Stimulated activated CD8-positive, alpha-beta memory T cell treated with anti-CD3 and anti-CD28 coated beads, Interleukin-7, amount 100 ng/mL, for 24 hours (primary cell): ENCODE results near the gene PRG3.
"Not testable (repeated sequence)": the region's sequence is repeated elsewhere in the genome, so short reads cannot be mapped to it uniquely, and the experiment has no call there.

Experiments used
- DNase-seq: peaks from one replicate; pipeline ENCODE4 v3.0.0-alpha.2; 2020; ENCODE audit warnings: low read depth

PRG3 gene

DNA sequence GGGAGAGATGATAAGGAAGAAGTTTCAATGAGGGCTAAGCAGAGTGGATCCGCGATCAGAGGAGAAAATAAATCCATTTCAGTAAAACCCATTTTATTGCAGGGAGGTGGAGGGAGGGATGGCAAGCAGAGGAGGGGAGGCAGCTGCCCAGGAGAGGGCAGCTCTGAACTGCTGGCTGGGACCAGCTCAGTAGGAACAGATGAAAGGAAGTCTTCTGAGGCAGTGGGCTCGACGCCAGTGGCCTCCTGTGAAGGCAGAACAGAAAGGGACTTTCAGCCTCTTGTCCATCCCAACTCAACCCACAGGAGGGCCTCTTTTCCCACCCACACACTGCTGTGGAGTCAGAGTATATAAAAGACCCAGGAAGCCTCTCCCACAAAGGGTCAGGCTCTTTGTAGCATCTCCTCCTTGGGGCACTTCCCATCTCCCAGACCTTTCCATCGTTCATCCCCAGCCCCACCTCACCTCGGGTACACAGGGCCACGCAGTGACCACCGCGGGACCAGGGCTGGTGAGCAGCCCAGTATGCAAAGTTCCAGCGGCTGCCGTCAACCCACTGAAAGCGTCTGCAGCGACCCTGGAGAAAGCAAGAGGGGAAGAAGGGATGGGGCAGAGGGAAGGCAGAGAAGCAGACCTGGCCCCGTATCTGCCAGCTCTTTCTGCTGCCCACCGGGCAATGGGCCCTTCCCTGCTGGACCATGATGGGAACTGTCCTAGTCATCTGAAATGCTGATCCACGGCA is 6.5 kb upstream of the PRG3 start:
- no peak for DNase-seq

DNA sequence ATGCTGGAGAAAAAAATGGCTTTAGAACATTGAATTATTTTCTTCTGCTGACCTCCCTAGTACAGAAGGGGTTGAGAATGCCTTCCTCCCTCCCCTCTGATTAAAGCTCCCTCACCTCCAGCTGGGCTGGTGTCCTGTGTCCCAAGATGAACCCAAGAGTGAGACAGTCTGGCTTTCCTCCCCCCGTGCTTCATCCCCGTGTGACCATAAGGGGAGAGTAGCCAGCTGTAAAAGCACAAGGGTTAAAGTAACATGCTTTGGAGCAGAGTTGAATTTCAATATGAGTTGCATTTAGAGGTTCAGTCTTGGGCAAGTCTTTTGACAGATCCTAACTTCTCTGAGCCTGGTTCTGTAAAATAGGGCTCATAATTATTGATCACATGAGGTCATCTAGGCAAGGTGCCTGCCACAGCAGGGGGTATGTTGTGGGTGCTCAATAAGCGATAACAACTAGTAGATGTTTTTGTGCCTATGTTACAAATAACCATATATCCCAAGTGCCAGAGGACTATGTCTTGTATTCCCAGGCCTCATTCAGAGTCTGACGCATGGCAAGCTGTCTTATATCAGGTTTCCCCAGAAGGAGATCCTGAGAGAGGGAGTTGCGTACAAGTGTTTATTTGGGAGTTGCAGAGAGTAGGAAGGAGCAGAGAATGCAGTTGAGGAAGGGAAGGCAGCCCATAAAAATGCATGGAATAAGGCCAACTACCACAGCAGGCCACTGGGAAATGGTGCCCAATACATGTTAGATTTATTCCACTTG is 5.4 kb upstream of the PRG3 start:
- no peak for DNase-seq

DNA sequence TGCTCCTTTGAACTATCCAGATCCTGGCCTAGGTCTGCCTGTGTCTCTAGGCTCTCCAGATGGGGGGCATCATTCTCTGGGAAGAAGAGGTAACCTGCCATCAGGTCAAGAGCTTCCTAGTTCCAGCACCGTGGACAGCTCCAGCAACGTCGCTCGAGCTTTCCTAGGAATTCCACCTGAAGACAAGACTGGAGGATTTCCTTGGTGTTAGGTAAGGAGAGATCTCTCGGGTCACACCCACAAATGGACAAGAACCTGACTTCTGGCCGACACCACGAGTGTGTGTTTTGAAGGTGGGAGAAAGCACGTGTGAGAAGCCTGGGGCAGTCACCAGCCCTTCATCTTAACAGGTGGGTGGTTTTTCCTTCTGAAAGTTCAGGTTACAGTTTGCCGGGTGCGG is 1.2 kb downstream of the PRG3 start:
- DNase-seq = no peak

DNA sequence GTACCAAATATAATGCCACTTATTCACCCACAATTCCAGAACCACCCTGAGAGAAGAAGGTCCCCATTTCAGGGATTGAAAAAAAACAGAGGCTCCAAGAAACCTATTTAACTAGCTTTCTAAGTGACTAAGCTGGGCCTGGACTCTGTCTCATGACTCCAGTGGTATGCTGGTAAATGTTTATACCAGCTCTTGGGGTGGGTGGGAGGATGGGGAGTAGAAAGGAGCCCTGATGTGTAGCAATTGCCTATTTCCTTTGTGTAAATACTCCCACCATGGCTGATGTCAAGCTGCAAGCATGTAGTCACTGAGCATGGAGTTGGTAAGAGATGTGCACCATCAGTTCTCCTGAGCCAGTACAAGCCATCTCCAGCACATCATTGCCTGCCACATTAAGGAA is 2.8 kb downstream of the PRG3 start:
- DNase-seq = no peak

DNA sequence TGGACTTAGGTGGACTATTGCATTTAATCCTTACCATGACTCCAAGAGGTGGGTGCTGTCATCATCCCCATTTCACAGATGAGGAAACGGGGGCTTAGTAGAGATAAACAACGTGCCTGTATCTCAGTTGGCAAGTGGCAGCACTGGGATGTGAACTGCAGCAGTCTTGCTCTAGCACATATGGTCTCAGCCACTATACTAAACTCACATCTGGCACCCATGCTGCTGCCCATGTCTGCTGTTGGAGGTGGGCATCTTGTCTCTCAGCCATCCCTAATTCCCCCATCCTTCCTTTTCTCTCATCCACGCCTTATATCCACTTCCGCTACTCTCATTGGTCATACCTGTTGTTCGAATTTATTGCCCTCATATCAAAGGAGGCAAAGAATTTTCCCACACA is 3.8 kb downstream of the PRG3 start:
- DNase-seq = no peak

DNA sequence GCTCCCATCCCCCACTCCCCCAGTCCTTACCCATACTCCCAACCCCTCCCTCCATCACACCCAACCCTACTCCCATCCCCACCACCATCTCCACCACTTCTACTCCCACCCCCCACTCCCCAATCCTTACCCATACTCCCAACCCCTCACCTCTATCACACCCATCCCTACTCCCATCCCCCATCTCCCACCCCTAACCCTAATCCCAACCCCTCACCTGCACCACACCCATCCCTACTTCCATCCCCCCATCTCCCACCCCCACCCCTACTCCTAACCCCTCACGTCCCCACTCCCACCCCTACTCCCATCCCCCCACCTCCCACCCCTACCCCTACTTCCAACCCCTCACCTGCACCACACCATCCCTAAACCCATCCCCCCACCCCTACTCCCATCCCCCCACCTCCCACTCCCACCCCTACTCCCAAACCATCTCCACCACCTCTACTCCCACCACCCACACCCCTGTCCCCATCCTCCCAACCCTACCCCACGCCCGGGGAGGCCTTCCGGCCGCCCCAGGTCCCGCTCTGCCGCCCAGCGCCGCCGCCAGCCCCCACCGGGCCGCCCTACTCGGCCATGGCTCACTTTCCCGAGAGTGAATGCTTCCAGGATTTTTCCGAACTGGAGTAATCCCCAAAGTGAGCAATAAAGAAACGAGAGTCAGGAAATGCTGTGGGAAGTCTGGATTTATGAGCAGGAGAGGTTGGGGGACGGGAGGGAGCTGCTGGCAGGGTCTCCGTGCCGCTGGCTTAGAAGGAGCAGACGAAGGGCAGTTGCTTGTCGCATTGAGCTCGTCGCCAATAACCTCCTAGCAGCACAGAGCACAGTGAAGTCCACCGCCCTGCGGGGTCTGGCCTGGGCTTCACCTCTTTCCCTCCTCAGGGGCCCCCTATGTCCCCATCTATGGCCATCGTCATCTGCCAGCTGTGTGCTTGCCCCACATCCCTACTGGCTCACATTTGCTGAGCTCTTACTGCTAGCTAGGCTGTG is 4.6 kb downstream of the PRG3 start:
- no peak for DNase-seq

DNA sequence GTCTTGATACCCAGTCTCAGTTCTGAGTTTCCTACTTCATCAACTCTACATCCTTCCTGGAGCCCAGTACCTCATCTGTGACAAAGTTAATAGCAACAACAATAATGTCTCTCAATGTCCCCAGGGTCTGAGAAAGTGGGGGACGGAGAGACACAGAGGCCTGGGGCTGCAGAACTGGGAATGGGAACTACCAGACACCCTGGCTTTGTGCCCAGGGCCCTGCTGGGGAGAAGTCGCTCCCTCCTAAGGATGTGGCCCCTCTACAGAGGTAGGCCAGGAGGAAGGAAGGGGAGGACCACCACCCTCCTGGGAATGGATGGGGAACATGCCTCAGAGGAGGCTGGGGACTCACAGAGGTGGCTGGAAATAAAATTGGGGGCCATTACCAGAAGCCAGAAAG is 5.5 kb downstream of the PRG3 start:
- DNase-seq = no peak

DNA sequence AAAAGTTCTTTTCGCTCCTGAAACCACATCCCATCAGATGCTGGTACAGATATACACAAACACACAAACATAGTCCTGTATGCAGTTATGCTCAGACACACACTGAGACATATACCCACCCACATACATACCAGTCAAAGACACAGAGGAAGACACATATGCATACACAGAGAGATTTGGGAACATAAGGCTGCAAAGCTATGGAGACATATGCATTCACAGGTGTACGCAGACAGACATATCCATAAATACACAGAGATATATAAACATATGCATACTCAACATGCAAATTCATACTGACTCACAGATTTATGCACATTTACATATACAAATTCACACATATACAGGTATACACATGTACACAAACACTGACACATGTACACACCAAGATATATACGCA is 6.0 kb downstream of the PRG3 start:
- no peak for DNase-seq

DNA sequence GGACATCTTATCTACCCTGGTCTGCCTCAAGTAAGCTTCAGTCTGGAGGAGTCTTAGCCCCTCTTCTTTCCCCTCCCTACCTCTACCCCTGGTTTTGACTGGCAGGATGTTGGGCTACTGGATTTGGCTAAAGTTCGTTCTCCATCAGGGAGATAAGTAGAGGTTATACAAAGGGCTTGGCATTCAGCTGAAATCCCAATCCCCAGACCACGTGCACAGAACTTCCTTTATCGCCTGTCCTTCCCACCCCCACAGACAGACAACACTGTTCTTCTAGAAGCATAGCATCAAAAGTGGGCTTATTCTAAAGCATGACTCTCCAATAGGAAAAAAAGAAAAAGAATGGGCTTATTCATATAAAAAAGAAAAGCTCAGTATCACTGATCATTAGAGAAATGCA is 7.8 kb downstream of the PRG3 start:
- no peak for DNase-seq

DNA sequence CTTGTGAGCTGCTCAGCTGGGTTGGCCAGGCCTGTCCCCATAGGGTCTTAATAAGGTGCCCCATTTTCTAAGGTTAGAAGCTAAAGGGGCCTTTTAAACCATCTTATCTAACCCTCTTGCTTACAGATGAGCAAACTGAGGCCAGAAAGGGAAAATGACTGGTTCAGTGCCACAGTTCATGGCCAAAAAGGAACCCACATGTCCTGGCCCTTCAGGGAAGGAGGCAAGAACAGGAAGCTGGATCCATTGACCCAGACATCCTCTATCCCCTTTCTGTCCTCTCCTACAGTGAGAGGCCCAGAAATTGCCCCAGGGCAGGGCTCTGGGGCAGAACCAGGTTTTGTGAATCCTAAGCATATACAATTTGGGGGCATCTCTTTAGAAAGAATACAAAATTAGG is 10.0 kb downstream of the PRG3 start:
- DNase-seq = no peak

DNA sequence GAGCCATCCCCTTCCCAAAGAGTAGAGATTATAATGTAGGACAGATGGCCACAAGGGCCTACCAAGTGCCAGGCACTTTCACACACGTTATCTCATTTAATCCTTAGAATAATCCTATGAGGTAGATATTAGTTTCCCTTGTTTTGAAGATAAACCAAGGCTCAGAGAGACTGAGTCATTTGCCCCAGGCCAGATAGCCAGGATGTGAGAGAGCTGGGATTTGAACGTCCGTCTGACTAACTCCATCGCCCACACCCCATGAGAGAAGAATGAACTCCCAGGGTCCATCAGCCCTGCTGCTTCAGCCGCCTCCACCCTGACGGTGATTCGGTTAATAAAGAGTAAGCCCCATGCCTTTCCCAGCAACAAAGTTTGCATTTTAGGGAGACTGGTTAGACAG is 10.7 kb downstream of the PRG3 start:
- DNase-seq = no peak

DNA sequence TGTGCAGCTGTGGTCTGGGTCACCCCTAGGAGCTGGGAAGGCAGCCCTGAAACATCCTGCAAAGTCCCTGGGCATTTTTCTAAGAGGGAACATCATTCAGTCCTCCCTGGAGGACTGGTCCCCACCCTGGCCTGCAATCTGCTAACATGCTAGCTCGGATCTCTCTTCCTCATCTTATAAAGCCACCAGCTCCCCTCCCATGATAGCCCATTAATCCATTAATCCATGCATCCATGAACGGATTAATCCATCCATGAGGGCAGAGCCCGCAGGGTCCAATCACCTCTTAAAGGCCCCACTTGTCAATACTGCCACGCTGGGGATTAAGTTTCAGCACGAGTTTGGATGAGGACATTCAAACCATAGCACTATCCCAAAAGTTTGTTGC is 12.1 kb downstream of the PRG3 start:
- no peak for DNase-seq

DNA sequence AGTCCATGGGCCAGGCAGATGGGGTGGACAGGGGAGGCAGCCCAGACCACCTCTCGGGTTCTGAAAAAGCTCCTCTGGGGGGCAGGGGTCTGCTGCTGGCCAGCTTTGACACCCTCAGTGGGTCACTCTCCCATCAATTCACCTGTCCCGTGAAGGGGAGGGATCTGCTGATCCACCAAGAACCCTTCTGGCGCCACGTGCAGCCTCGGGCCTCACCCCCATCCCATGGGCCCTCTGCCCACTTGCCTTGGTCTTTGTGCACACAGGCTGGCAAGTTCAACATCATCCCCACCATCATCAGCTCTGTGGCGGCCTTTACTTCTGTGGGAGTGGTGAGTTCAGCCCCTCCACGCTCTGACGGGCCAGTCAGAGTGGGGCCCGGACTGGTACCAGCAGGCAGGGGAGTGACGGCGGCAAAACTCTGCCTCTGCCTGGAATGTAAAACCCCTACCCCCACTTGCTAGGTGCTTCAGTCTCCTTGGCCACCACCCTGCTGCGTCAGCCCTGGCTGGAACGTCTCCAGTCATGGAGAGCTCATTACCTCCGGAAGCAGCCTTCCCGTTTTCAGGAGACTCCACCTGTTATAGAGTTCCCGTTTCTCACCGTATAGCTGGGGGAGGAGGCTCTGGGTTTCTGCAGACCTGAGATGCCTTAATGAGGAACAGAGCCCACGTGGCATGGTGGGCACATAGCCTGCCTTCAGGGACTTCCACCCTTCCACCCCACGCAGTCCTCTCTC is 12.7 kb downstream of the PRG3 start:
- no peak for DNase-seq

DNA sequence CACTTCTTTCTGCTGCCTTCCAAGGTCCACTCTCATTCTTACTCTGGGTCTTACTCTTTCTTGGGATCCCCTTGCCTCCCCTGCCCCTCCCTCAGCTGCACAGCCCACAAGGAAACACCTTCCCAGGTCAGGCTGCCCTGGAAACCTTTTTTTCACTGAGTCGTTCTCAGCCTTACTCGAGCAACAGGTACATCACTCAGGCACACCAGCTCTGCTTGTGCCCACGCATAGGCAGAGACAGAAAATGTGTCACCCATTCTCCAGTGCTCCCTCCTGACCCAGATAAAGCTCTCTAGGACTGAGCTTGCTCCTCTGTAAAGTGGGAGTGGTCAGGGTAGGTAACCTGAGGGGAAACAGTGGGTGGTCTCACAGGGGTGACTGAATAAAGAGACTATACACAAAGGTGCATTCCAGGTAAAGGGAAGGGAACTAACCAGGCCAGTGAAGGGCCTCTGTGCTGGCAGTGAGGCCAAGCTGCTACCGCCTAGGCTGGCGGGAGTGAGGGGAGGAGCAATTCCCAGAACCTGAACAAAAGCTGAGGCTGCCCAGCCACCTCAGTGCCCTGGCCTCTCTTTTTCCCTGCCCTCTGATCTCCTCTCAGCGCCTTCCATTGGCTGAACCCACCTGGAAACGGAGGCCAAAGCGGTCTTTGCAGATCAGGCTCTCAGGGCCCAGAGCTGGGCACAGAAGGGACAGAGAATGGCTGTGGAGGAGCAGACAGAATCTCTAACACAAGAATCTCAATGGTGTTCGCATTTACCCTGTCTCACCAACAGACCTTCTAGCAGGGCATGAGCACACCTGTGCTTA is 15.9 kb downstream of the PRG3 start:
- no peak for DNase-seq

DNA sequence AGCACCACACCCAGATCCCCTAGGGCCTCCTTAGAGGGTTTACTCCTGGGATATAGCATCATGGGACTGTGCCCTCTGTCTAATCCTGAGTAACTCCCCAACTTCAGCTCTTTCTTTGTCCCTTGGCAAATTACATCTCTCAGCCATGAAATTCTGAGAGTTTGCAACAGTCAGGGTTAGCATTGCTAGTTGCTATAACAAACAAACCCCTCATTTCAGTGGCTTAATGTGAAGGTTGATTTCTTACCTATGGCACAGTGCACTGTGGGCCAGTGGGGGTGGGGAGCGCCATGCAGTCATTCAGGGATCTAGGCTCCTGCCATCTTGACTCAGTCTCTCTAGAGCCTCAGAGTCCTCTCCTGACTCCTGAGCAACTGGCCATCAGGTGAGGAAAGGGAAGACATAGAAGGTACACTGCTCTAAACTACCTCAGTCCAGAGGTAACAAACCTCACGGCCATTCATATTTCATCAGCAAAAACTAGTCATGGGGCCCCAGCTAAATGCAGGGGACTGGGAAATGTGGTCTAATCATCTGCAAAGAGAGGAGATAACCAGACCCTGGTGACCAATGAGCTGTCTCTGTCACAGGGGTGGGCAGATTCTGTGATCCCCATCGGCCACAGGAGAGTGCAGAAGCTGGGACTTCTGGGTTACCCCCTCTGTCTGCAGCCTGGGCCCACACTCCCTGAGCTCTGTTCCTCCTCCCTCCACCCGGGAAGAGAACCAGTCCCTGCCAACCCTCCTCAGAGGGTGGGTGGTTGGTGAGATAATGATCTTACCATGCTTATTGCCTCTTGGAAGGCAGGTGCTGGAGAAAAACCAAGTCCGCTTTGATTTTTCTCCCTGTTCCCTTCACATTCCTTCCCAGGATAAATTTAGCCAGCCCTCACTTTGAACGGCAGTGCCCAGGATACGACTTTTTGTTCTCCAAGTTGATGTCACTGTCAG is 17.5 kb downstream of the PRG3 start:
- DNase-seq = no peak

DNA sequence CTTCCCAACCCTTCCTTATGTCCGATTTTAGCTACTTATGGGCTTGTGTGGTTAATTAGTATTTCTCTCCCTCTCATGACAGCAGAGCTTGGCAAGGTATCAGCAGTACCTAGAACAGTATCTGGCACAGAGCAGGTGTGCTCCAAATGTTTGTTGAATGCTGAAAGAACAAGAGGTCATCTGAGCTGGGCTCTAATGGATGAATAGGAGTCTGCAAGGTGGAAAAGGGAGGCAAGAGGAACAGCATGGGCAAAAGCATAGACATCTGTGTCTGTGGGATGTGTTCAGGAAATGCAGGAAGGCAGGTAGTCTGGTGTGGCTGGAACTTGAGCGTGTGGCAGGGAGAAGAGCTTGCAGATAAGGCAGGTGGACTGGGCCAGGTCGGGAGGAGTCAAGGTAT is 19.0 kb downstream of the PRG3 start:
- no peak for DNase-seq

DNA sequence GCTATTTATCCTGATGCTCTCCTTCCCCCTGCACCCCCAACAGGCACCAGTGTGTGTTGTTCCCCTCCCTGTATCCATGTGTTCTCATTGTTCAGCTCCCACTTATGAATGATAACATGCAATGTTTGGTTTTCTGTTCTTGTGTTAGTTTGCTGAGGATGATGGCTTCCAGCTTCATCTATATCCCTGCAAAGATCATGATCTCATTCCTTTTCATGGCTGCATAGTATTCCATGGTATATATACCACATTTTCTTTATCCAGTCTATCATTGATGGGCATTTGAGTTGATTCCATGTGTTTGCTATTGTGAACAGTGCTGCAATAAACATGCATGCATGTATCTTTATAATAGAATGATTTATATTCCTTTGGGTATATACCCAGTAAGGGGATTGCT is 19.5 kb downstream of the PRG3 start:
- not testable (repeated sequence) for DNase-seq

DNA sequence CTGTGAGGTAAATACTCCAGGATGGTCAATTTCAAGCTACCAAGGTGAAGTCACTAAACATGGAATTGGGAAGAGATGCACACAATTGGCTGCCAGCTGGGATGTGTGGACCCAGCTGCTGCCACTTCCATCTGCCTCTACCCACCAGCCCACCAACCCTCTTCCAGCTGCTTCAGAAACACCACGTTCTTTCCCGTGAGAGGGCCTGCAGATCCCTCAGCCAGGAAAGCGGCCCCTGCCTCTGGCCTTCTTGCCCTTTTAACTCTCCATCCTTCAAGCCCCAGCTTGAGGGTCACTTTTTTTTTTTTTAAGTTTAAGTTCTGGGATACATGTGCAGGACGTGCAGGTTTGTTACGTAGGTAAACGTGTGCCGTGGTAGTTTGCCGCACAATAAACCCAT is 20.0 kb downstream of the PRG3 start:
- no peak for DNase-seq

DNA sequence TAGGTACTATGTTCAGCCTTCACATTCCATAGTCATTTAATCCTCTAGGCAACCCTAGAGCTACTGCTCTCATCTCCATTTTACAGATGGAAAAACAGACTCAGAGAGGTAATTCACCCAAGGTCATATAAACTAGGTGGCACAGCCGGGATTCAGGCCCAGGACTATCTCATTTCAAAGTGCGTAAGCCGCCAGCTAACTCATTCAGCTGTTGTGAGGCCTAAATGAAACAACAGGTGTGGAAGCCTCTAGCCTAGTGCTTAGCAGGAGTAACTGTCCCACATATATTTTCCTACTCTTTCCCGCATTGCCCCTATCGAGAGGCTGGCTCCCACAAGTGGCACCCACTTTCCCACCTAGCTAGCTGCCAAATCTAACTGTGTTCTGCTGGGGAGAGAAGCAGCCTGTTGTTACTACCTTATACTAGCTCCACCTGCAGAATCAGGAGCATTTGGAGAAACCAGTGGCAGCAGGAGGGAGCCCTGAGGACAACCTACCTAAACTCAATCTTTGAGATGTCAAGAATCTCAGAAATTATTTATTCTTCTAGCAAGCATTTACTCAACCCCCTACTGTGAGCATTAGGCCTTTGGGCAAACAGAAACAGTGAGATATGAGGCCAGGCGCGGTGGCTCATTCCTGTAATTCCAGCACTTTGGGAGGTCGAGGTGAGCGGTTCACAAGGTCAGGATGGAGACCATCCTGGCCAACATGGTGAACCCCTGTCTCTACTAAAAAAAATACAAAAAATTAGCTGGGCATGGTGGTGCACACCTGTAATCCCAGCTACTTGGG is 20.9 kb downstream of the PRG3 start:
- no peak for DNase-seq
